Heart right ventricle (tissue), 16 donors: ENCODE data around the gene CERS6. TPM values are rescaled to one million over a fixed set of nuclear protein-coding genes. Genes with fewer than 3 reads are reported as not detected.

Source experiments
- ATAC-seq, 8 donors: fragments of 200-7000 bp; cut with Tn5 transposase; one replicate each; pipeline ENCODE4 v1.9.1; 2020; ENCODE audit warnings: mild to moderate bottlenecking in 8 of 8, moderate library complexity in 8 of 8, moderate number of reproducible peaks in 1 of 8
- DNase-seq, 2 donors: peaks; one replicate each; pipeline ENCODE4 v3.0.0-alpha.2; 2020
- H3K27ac ChIP-seq, 10 donors: fragments of 200-600 bp; sonication (generic) in 2 of 10; one replicate each; pipeline versions ENCODE4 v1.5.0 to v1.8.0; 2020 to 2022; ENCODE audit warnings: mild to moderate bottlenecking in 3 of 10
- H3K27me3 ChIP-seq, 7 donors: fragments of 200-600 bp; one replicate each; pipeline ENCODE4 v1.8.0; 2021 to 2022; ENCODE audit warnings: mild to moderate bottlenecking in 2 of 7
- H3K36me3 ChIP-seq, 9 donors: fragments of 200-600 bp; sonication (generic) in 1 of 9; one replicate each; pipeline versions ENCODE4 v1.5.0 to v1.8.0; 2020 to 2022; ENCODE audit warnings: mild to moderate bottlenecking in 2 of 9
- H3K4me1 ChIP-seq, 9 donors: fragments of 200-600 bp; sonication (generic) in 1 of 9; one replicate each; pipeline versions ENCODE4 v1.5.0 to v1.8.0; 2020 to 2022; ENCODE audit warnings: mild to moderate bottlenecking in 4 of 9
- H3K4me3 ChIP-seq, 10 donors: fragments of 200-600 bp; sonication (generic) in 2 of 10; one replicate each; pipeline versions ENCODE4 v1.5.0 to v1.8.0; 2020 to 2022; ENCODE audit warnings: mild to moderate bottlenecking in 7 of 10, moderate library complexity in 2 of 10
- H3K9me3 ChIP-seq, 11 donors: fragments of 200-600 bp in 10 of 11; sonication (generic) in 2 of 11; one replicate each; pipeline versions ENCODE4 v1.5.0 to v1.8.0; 2013 to 2022; ENCODE audit warnings: mild to moderate bottlenecking in 2 of 11, control low read depth in 1 of 11, moderate library complexity in 1 of 11
- CTCF ChIP-seq, 9 donors: fragments of 200-600 bp; sonication (generic) in 2 of 9; IDR thresholded peaks; one replicate each; pipeline versions ENCODE4 v1.5.0 to v1.8.0; 2021 to 2022; ENCODE audit warnings: antibody characterized with exemption in 9 of 9, mild to moderate bottlenecking in 5 of 9, moderate library complexity in 1 of 9
- WGBS, 2 donors: extraction: QIAGEN DNeasy Blood & Tissue Kit; methylation state at CpG; one replicate each; pipeline ENCODE4 v1.1.7; 2013; ENCODE audit warnings: inconsistent platforms in 1 of 2; 5-methylcytosine and 5-hydroxymethylcytosine counted together
- intact Hi-C, 10 donors: fragments of 100-400 bp; cut with DNase I; formaldehyde crosslinking; loops; one replicate each; pipeline versions ENCODE4 v1.11.1 to v1.14.2; 2022
- polyA plus RNA-seq, 2 donors: library from polyadenylated mRNA; stranded (reverse); fragments of 200-250 nt; gene quantifications; one replicate each; pipeline ENCODE4 v1.2.3, GENCODE V29; 2013
- total RNA-seq, 10 donors: library from RNA; stranded (reverse); fragmentation: NEBNext Ultra II Directional in 3 of 10; extraction: Animal tissue kit (Norgen Biotek cat#: 25700) in 3 of 10; gene quantifications; one replicate each; pipeline versions ENCODE4 v1.2.1 to v1.2.4, GENCODE V29; 2021 to 2023
- donor health status: Arrhythmogenic right ventricular cardiomyopathy.
- donor health status: ischemic (EF 13 %, LVEDD 7.1; RV severe dilation, severe dysfunction).
- donor health status: healthy with polysubstance abuse.
- donor health status: DM: no; HTN: yes; CAD: no.
- donor health status: DM: no; HTN: no; CAD: no.
- donor health status: ischemic (EF 25% LVEDD 6.9; RV normal size, moderate dysfunction).
- donor health status: ischemic (EF 25% LVEDD 5.7; RV mildly dilated, moderate dysfunction).
- donor health status: healthy.
- donor health status: DM: yes; HTN: yes; CAD: no.
- donor health status: Ischemic cardiomyopathy.
- donor health status: ischemic (EF 35%, LVEDD 5.7; RV mildly dilated, moderate dysfunction).
- donor health status: nonischemic (EF 11% LVEDD 7.7; RV severe dilation, severe dysfunction).
- donor health status: DM: yes; HTN: yes; CAD: no.
- donor health status: PGD.
- donor health status: ischemic (EF 29% LVEDD 5.4; RV normal size, mild dysfunction).
- donor health status: nonischemic (EF 23%, LVEDD 6.1; RV moderate dilation, normal function).

Gene CERS6
- total and polyA plus RNA-seq, 12 donors = 20.5 to 76.3 (median 56.1) TPM

DNA sequence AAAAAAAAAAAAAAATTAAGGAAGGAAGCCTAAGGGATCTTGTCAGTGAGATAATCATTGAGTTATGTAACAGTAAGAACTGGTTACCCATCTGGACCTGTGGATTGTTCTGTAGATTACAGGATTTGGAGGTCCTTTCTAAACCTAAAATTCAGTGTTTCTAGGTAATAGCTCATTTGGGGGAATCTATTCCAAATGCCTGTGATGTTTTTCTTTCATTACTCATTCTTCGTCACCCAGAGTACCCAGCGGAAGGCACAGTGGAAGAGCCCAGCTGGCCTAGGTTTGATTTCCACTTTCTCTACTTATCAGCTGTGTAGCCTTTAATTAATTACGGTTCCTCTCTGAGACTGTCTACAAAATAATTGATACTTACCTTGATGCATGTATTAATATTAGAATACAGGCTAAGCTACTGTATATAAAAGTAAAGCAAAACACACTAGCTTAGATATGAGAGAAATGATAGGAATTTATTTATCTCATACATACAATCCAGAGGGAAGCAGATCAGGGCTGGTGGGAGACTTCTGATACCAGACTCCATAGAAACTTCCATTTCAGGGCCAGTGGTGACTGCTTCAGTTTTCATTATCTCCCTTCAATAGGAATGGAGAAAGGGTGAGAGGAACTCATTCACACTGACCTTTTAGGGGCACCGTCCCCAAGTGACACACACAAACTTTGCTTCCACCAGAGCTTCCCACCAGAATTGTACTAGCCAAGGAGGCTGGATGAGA is 230.6 kb downstream of the CERS6 start:
- 80 to 88% methylated on average over 4 of the region's 4 CpGs for WGBS, 2 donors
- Histone ChIP-seq H3K9me3 (no peaks in the 10 kb centered on the region), H3K27me3 (no peaks in the 10 kb centered on the region), H3K27ac (no peak overlapping the region), H3K4me3 (no peak overlapping the region), H3K4me1 (peaks cover 0 to 35% (median 3%) of the 10 kb centered on the region in 9 donors), H3K36me3 (peaks cover 0 to 3% (median 0%) of the 10 kb centered on the region in 9 donors)
- no peak for TF ChIP-seq CTCF (IDR thresholded peaks at IDR 0.05)
- intact Hi-C loops = loop anchor here in 6 of 10 donors (2.0 to 10.0 kb wide), 5 partner anchors 232 to 340 kb away; partner anchors contain the start of gene CERS6 (in 1 of the 6)
- DNase-seq (no peak), ATAC-seq (no peak)

GRCh38 chr2:168687314-168687713 is 231.2 kb downstream of the CERS6 start:
- H3K36me3 ChIP-seq = peaks cover 0 to 6% (median 0%) of the 10 kb centered on the region in 9 donors
- no peak overlapping the region for H3K27ac ChIP-seq
- peaks cover 0 to 32% (median 3%) of the 10 kb centered on the region in 9 donors for H3K4me1 ChIP-seq
- no peak overlapping the region for H3K4me3 ChIP-seq
- peak in 7 of 9 donors; percentile 14 to 54 (median 33) for TF ChIP-seq CTCF (IDR thresholded peaks at IDR 0.05)
- intact Hi-C loops = loop anchor here in 6 of 10 donors (2.0 to 10.0 kb wide), 5 partner anchors 233 to 341 kb away; partner anchors contain the start of gene CERS6 (in 1 of the 6)
- DNase-seq (no peak), ATAC-seq (peak in 5 of 8 donors; percentile 54 to 70 (median 57))
- H3K27me3 ChIP-seq = no peaks in the 10 kb centered on the region
- 65 to 69% methylated on average over 3 of the region's 3 CpGs for WGBS, 2 donors
- H3K9me3 ChIP-seq = no peaks in the 10 kb centered on the region

GRCh38 chr2:168690381-168690885 is 234.4 kb downstream of the CERS6 start:
- no peak for ATAC-seq
- peaks cover 0 to 30% (median 0%) of the 10 kb centered on the region in 9 donors for H3K4me1 ChIP-seq
- peaks cover 0 to 10% (median 0%) of the 10 kb centered on the region in 9 donors for H3K36me3 ChIP-seq
- DNase-seq = no peak
- H3K4me3 ChIP-seq = no peak overlapping the region
- H3K27me3 ChIP-seq = no peaks in the 10 kb centered on the region
- intact Hi-C loops = loop anchor here in 5 of 10 donors (10.0 kb wide), 3 partner anchors 236 to 346 kb away; partner anchors contain the start of gene CERS6 (in 1 of the 5)
- no peaks in the 10 kb centered on the region for H3K9me3 ChIP-seq
- no peak for TF ChIP-seq CTCF (IDR thresholded peaks at IDR 0.05)
- 67 to 79% methylated on average over 1 of the region's 1 CpG for WGBS, 2 donors
- H3K27ac ChIP-seq = no peak overlapping the region

DNA sequence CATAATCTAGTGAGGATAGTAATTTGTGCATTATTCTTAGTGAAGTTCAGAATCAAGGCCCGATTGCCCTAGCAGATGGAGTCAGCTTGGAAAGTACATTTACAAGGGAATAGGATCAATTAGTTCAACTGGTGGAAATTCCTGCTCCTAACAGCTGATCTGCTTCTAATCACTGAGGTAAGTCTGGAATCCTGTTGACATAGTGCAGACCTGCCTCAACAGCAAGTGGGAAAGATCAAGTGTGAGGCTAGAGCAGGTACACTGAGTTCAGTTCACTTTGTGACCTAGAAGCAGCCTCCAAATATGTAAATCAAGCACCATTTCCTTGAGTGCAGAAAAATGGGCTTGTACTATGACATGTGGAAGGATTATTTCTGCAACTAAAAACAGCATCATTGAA is 235.1 kb downstream of the CERS6 start:
- DNase-seq = no peak
- 66 to 80% methylated on average over 1 of the region's 1 CpG for WGBS, 2 donors
- Histone ChIP-seq H3K27ac (no peak overlapping the region), H3K27me3 (no peaks in the 10 kb centered on the region), H3K4me3 (no peak overlapping the region), H3K36me3 (peaks cover 0 to 14% (median 0%) of the 10 kb centered on the region in 9 donors), H3K4me1 (peaks cover 0 to 30% (median 0%) of the 10 kb centered on the region in 9 donors), H3K9me3 (no peaks in the 10 kb centered on the region)
- TF ChIP-seq CTCF (IDR thresholded peaks at IDR 0.05) = no peak
- intact Hi-C loops = loop anchor here in 5 of 10 donors (10.0 kb wide), 3 partner anchors 236 to 346 kb away; partner anchors contain the start of gene CERS6 (in 1 of the 5)
- no peak for ATAC-seq
